Measurements from ENCODE around the gene CHEK1. TPM values are rescaled to one million over a fixed set of nuclear protein-coding genes. Genes with fewer than 3 reads are reported as not detected.

Gene CHEK1
- total and polyA plus RNA-seq, 9 of the 15 experiments (the other 6 are each of a cell fraction or from before 2014, with no cell fraction given), result 62.6 to 108 (median 87.5) TPM

DNA sequence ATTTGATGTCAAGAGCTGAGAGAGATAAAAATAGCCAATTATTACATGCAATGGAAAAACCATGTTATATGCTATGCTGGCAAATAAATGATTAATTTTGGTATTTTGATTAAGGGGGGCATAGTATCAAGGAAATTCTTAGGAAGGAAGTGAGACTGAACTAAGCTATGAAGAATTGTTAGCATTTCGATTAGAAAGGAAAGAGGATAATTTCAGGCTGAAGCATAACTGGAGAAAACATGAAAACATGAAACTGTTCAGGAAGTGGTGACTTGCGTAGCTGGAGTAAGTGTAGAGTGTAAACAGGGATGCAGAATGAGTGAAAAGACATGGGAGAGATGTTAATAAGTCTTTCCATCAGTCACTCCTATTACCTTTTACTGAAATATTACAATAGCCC, 49.2 kb downstream of the CHEK1 start:
- no TSS peak for BruUV-seq (replicated peaks)
- Histone ChIP-seq H3K4me2 (ENCODE audit: insufficient read depth, low read length) (no peak overlapping the region), H3K36me3 (ENCODE audit: control insufficient read depth, insufficient read depth, low read length) (peaks cover 51% of the 10 kb centered on the region), H3K27me3 (ENCODE audit: control insufficient read depth in 2 of 2, insufficient read depth in 2 of 2, low read length in 2 of 2) (no peaks in the 10 kb centered on the region), H3K9me1 (ENCODE audit: control insufficient read depth, insufficient read depth, low read length) (no peaks in the 10 kb centered on the region), H3K27ac (ENCODE audit: extremely low read depth, low read depth, low read length) (no peak overlapping the region), H2AFZ (ENCODE audit: low read depth, low read length) (no peak overlapping the region), H3K79me2 (ENCODE audit: control insufficient read depth, insufficient read depth, low read length) (no peaks in the 10 kb centered on the region), H3K4me1 (replicated peaks in 1 of 2; ENCODE audit: control insufficient read depth in 2 of 2, insufficient read depth in 2 of 2, low read length in 2 of 2) (no peaks in the 10 kb centered on the region), H3K4me3 (no peak overlapping the region), H3K9ac (ENCODE audit: insufficient read depth in 1 of 2, low read depth in 2 of 2, low read length in 2 of 2) (no peak overlapping the region), H4K20me1 (replicated peaks; ENCODE audit: control insufficient read depth, insufficient read depth, low read length) (no peaks in the 10 kb centered on the region), H3K9me3 (replicated peaks; ENCODE audit: control insufficient read depth, insufficient read depth, low read depth, low read length) (no peaks in the 10 kb centered on the region)
- intact Hi-C loops (cut with micrococcal nuclease), result no loop called here
- CTCF ChIA-PET (ENCODE audit: low intra/inter-chr PET ratio), result no interaction called here
- in situ Hi-C loops (cut with MboI), result no loop called here
- 73% methylated on average over 2 of the region's 2 CpGs for WGBS (ENCODE audit: insufficient coverage, low coverage, missing lambda C conversion rate)
- POLR2A ChIA-PET, result interaction anchor here (1.7 kb wide), 1 partner anchor 11 kb away, joined by 5 read pairs; no protein-coding TSS in a partner anchor
- FAIRE-seq, result no peak
- DNase-seq (ENCODE audit: extremely low read depth in 1 of 4, low spot score in 3 of 4), result no peak
- no peak for ATAC-seq
- TF ChIP-seq LCOR (CRISPR knock-in tag; IDR thresholded peaks at IDR 0.05) (no peak), RBM39 (optimal IDR thresholded peaks at IDR 0.05; ENCODE audit: low read depth, low read length) (no peak), STAG1 (CRISPR knock-in tag; IDR thresholded peaks at IDR 0.05; ENCODE audit: borderline replicate concordance) (no peak), ZNF253 (CRISPR knock-in tag; conservative IDR thresholded peaks at IDR 0.05) (no peak), TEAD4 (IDR thresholded peaks at IDR 0.05; ENCODE audit: low read length) (no peak), TEAD4 (CRISPR knock-in tag; IDR thresholded peaks at IDR 0.05; ENCODE audit: borderline replicate concordance) (no peak), FOXJ2 (tag; IDR thresholded peaks at IDR 0.05) (no peak), WHSC1 (IDR thresholded peaks at IDR 0.05; ENCODE audit: low read length) (no peak), SNRNP70 (optimal IDR thresholded peaks at IDR 0.05; ENCODE audit: low read depth, low read length) (no peak), KAT7 (CRISPR knock-in tag; IDR thresholded peaks at IDR 0.05; ENCODE audit: borderline replicate concordance) (no peak)
- TF ChIP-seq, protein P1, sequence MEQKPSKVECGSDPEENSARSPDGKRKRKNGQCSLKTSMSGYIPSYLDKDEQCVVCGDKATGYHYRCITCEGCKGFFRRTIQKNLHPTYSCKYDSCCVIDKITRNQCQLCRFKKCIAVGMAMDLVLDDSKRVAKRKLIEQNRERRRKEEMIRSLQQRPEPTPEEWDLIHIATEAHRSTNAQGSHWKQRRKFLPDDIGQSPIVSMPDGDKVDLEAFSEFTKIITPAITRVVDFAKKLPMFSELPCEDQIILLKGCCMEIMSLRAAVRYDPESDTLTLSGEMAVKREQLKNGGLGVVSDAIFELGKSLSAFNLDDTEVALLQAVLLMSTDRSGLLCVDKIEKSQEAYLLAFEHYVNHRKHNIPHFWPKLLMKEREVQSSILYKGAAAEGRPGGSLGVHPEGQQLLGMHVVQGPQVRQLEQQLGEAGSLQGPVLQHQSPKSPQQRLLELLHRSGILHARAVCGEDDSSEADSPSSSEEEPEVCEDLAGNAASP (IDR thresholded peaks at IDR 0.05), result no peak
- TF ChIP-seq, protein P2, sequence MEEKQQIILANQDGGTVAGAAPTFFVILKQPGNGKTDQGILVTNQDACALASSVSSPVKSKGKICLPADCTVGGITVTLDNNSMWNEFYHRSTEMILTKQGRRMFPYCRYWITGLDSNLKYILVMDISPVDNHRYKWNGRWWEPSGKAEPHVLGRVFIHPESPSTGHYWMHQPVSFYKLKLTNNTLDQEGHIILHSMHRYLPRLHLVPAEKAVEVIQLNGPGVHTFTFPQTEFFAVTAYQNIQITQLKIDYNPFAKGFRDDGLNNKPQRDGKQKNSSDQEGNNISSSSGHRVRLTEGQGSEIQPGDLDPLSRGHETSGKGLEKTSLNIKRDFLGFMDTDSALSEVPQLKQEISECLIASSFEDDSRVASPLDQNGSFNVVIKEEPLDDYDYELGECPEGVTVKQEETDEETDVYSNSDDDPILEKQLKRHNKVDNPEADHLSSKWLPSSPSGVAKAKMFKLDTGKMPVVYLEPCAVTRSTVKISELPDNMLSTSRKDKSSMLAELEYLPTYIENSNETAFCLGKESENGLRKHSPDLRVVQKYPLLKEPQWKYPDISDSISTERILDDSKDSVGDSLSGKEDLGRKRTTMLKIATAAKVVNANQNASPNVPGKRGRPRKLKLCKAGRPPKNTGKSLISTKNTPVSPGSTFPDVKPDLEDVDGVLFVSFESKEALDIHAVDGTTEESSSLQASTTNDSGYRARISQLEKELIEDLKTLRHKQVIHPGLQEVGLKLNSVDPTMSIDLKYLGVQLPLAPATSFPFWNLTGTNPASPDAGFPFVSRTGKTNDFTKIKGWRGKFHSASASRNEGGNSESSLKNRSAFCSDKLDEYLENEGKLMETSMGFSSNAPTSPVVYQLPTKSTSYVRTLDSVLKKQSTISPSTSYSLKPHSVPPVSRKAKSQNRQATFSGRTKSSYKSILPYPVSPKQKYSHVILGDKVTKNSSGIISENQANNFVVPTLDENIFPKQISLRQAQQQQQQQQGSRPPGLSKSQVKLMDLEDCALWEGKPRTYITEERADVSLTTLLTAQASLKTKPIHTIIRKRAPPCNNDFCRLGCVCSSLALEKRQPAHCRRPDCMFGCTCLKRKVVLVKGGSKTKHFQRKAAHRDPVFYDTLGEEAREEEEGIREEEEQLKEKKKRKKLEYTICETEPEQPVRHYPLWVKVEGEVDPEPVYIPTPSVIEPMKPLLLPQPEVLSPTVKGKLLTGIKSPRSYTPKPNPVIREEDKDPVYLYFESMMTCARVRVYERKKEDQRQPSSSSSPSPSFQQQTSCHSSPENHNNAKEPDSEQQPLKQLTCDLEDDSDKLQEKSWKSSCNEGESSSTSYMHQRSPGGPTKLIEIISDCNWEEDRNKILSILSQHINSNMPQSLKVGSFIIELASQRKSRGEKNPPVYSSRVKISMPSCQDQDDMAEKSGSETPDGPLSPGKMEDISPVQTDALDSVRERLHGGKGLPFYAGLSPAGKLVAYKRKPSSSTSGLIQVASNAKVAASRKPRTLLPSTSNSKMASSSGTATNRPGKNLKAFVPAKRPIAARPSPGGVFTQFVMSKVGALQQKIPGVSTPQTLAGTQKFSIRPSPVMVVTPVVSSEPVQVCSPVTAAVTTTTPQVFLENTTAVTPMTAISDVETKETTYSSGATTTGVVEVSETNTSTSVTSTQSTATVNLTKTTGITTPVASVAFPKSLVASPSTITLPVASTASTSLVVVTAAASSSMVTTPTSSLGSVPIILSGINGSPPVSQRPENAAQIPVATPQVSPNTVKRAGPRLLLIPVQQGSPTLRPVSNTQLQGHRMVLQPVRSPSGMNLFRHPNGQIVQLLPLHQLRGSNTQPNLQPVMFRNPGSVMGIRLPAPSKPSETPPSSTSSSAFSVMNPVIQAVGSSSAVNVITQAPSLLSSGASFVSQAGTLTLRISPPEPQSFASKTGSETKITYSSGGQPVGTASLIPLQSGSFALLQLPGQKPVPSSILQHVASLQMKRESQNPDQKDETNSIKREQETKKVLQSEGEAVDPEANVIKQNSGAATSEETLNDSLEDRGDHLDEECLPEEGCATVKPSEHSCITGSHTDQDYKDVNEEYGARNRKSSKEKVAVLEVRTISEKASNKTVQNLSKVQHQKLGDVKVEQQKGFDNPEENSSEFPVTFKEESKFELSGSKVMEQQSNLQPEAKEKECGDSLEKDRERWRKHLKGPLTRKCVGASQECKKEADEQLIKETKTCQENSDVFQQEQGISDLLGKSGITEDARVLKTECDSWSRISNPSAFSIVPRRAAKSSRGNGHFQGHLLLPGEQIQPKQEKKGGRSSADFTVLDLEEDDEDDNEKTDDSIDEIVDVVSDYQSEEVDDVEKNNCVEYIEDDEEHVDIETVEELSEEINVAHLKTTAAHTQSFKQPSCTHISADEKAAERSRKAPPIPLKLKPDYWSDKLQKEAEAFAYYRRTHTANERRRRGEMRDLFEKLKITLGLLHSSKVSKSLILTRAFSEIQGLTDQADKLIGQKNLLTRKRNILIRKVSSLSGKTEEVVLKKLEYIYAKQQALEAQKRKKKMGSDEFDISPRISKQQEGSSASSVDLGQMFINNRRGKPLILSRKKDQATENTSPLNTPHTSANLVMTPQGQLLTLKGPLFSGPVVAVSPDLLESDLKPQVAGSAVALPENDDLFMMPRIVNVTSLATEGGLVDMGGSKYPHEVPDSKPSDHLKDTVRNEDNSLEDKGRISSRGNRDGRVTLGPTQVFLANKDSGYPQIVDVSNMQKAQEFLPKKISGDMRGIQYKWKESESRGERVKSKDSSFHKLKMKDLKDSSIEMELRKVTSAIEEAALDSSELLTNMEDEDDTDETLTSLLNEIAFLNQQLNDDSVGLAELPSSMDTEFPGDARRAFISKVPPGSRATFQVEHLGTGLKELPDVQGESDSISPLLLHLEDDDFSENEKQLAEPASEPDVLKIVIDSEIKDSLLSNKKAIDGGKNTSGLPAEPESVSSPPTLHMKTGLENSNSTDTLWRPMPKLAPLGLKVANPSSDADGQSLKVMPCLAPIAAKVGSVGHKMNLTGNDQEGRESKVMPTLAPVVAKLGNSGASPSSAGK (IDR thresholded peaks at IDR 0.05), result no peak
